NCI-H187 treated with DMSO at 0.1 percent for 48 hours (cell line): ENCODE data around the gene CADPS.

Experiments used
- DNase-seq: peaks from one replicate; lab custom pipeline; 2025; lab: John Stamatoyannopoulos, UW

Gene CADPS

DNA sequence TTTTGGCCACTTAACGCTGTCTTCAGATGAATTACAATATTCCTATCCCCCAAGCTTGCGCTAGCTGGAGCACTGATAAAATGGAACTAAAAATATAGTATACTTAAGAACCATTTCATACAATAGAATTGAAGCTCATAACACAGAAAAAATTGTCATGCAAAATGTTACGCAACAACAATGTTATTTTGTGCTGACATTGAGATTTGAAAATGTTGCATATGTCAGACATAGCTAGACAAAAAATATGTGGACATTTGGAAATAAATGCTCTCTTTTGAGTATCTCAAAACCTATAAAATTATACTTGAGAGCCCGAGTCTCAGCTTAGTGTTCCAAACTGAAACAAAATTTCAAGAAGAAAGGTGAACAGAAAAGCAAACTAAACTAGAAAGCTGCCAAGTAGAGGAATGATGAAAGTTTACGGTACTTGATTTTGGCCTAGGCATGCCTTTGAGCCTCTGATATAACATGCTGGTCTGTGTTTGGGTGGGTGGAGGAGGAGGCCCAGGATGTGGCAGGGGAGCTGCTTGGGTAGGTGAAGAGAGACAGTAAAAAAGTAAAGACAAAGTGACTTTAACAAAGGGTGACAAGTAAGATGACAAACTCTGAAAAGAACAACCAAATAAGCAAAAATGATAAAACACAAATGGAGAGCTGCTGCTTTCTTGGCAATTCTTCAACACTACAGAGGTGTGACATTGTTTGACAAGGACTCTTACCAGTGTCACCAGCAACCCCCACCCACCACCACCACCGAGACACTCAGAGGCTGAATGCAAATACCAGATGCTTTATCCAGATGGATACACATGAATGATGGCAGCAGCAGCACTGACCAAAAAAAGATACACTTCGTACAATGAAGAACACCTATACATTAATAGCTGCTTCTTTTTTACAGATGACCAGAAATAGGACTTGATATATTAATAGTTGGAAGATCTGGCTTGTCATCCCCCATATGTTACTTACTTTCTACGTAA lies 372.6 kb downstream of the CADPS start:
- DNase-seq, result no peak

DNA sequence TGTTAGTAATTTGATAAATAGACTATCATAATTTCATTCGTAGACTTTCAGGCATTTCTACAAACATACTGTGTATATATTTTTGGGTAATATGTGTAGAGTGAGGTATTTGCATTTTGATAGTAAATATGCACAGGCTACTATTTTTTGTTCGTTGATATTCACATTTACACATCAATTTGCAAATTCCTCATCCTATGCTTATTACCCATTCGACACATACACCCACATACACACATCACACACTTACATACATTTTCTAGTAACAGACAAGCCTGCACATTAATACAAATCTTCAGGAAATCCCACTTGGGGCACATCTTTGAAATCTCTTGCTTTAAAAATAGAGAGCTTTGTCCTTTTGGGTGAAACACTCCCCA lies 373.9 kb downstream of the CADPS start:
- DNase-seq, result no peak

DNA sequence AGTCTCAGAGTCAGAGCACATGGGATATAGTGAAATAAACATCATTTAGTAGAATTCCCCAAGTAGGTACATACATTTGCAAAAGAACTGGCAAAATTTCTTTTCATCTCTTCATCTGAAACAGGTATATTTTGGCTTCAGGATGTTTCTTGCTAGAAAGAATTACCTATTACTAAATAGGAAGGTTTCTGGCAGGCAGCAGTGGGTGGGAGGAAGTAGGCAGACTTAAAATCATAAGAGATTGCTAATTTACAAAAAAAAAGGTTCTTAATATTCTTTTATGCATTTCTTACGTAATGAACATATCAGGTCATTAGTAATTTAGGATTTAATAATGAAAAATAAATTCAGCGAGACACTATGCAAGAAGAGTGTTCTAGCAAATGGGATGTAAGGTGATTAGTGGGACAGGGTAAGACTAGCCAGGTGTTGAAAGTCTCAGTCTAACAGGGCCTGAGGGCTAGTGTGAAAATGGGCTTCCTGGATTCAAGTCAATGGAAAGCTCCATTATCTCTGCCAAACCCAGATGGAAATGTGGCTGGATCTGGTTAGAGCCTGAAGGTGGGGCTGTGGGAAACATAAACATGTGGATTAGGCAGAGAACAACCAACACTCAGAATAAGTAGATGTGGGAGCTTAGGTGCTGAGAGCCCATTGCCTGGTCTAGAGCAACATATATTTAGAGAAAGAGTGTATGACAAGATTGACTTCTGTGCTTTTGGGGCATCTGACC lies 374.5 kb downstream of the CADPS start:
- DNase-seq, result no peak

DNA sequence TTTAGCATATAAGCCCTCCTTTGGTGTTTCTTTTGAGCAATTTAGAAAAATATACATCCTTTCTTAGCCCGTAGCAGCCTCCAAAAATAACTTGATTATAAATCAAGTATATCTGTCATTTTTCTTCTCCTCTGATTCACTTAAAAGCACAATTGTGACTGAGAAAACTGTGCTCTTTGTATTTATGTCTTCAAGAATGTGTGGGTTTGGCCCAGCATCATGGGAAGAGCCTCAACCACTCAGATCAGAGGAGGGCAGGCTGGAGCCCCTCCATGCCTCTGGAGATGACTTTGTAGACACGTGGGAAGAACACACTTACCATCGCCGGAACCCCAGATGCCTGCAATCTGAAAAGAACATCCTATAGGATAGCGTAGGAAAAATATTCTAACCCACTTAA lies 378.1 kb downstream of the CADPS start:
- DNase-seq, result no peak

DNA sequence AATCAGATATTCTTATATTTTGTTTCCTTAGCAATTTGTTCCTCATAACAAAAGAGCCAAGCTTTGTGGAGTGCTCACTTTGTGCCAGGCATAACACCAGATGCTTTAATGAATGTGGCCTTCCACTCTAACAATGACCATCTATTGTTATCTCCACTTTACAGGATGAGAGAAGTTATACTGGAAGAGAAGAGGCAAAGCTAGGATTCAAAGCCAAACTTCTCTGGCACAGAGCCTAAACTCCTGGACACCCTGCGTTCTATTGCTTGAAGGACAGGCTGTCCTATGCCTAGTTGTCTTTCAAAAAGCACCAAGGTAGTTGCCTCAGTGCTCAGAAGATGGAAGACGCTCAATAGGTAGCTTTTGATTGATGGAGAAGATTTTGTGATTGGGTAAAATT lies 378.7 kb downstream of the CADPS start:
- DNase-seq, result no peak

DNA sequence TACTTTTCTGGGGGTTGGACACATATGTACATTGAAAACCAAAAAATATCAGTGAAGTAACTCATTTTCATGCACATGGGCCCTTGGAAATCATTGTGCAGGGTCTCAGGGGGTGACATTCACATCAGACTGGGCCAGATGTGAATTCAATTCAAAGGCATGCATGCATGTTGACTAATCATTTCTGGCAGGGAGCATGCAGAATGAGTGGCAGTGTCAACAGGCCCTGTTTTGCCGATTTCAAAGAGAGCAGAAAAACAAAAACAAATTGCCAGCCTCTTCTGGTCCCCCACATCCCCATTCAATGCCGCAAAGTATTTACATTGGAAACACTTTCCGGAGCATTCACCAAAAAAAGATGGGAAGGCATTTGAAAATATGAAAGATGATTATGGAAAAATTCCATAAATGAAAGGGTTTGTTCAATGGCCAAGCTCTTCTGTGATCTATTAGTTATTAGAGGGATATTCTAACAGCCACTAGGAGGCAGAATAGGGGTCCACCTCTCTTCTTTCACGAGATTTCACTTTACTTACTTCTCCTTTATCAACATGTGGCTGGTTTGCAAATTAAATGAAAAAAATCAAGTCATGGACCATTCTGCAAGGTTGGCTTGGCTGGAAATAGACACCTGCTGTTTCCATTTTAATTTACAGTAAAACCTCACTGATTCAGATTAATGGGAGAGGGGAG lies 382.0 kb downstream of the CADPS start:
- no peak for DNase-seq

- DNase-seq, result no peak
These were observed 392.3 kb downstream of the CADPS start for GRCh38 chr3:62482961-62483360.

DNA sequence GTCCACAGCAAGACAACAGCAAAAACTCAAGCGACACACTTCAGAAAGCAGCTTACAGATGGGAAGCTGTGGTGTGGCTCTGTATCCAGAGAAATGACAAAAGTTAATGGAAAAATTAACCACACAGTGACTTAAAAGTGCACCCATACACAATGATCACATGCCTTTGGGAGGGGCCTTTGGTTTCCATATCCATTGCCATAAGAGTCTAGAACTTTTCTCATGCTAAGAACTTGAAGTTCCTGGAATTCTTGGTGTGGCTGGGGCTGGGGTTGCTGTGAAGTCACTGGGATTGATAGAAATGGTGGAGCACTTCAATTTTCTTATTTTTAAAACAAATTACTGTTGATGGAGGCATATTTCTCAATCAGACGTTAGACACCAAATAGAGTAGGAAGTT lies 393.3 kb downstream of the CADPS start:
- DNase-seq, result no peak

- DNase-seq, result no peak
These were observed 395.2 kb downstream of the CADPS start for GRCh38 chr3:62480056-62480455.

DNA sequence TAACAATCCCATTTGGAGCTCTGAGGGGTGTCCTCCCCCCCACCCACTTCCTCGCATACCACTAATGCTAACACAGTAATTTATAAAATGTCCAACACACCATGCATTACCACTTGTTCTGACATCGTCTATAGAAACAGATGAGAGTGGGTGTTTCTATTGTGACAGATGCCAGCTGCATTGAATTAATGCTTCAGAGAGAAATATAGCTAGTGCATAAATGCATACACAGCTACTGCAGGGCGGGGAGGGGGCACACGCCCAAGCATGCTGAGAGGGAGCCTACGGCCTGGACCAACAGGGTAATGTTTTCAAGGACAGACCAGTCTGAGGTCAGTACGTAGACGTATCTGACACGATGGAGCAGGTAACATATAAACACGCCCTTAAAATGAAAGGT lies 395.9 kb downstream of the CADPS start:
- no peak for DNase-seq

DNA sequence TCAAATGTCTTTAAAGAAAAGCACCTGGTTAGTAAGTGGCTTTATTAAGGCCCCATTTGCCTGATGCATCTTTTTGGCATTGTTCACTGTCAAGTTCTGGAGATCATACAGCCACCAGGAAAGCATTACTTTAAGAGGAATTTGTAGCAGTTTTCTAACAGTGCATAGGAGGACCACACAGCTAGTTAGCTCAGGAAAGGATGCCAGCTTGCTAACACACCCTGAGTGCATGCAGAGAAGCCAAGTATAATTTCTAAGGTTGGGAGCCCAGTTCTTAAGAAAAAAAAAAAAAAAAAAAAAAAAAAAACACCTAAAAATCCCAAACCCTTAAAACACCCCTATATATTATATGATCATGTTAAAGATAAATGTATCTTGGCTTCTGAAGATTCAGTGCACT lies 399.9 kb downstream of the CADPS start:
- no peak for DNase-seq

DNA sequence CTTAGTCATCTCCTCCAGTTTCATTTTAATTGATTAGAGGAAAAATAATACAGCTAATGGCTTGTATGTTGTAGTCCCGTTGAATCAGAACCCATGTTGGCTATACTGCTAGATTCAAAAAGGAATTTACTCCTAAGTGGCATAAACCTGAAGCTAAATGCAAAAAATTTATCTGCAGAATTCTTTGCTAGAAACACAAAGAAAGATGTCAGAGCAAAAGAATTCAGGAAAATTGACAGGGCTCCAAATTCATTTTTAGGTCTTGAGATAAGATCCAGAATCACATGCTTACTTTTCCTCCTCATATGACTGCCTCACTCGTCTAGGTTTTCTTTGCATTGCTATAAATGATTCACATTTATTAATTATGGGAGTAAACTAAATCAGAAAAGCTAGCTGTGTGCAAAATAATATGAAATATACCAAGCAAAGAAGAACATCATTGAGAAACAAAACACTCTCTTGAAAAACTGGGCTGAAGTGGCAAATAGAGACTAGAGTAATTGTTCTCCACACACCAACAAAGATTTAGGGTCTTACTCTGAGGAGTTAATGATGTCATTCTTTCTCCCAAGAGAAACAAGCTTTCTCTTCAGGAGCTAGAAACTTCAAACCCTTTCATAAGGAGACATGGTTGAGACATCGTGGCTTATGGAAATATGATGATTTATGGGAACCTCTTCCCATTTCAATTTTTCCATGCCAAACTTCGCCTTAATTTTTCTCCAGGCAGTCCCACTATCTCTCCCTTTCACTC lies 407.1 kb downstream of the CADPS start:
- DNase-seq, result no peak

DNA sequence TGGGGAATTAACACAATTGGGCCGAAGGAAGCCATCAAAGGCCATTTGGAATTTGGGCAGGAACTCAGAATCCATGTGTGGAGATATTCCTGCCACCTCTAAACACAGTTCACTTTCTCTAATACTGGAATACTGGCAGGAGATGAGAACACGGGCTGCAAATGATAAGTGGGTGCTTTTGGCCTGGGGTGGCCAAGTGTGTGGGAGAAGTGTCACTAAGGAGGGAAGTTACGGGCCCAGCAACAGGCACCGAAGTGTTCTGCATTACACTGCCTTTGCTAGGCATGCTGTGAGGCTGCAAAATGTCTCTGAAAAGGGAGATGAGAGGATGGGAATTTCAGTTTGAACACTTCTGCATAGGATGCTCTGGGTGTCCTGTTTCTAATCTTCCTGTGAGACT lies 412.4 kb downstream of the CADPS start:
- DNase-seq, result no peak

- DNase-seq, result no peak
These were observed 413.0 kb downstream of the CADPS start for GRCh38 chr3:62462104-62462762.

DNA sequence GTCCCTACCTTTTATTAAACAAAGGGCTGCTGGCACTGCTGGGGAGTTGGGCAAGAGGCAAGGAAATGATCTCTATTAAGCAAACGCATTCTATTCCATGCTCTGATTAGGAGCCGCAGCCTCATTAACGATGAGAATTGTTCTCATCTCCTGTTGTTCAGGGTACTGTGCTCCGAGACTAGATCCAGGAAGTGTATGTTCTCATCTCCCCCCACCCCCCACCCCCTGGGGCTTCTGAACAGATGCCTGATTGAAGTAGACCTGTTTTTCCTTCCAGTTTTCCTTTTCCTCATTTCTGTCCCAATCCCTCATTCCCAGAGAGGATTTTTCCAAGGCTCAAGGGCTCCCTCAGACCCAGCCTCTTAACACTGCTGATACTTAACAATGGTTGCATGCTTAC lies 420.3 kb downstream of the CADPS start:
- no peak for DNase-seq

- no peak for DNase-seq
These were observed 421.8 kb downstream of the CADPS start for GRCh38 chr3:62453448-62453847.

- DNase-seq, result no peak
These were observed 423.9 kb downstream of the CADPS start for GRCh38 chr3:62451211-62451887.

- DNase-seq, result no peak
These were observed 428.8 kb downstream of the CADPS start for GRCh38 chr3:62446337-62446940.

- no peak for DNase-seq
These were observed 429.9 kb downstream of the CADPS start for GRCh38 chr3:62445275-62445674.

DNA sequence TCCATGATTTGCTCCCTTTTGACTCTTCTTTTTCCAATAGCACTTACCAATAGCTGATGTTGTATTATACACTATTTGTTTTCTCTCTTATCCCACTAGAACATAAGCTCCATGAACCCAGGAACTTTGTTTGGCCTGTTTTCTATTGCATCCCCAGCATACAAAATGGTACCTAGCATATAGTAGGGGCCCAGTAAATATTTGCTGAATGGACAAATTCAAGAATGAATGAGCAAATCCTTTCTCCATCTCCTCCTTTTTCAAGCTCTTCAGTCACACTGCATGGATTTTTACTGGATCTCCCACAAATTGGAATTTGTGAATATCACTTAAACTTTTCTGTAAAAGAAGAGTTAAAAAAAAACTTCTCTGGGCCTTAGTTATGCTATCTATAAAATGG lies 435.2 kb downstream of the CADPS start:
- no peak for DNase-seq
